T1000 (cell line): Measurements from ENCODE around the gene CUL3.
"Not testable (repeated sequence)": the region's sequence is repeated elsewhere in the genome, so short reads cannot be mapped to it uniquely, and the experiment has no call there.

Experiments
- DNase-seq: peaks from one replicate; lab custom pipeline; 2025; ENCODE audit warnings: mixed read lengths; lab: John Stamatoyannopoulos, UW

CUL3 gene

GRCh38 chr2:224585211-224586088 is at the start of gene CUL3:
TSS of gene CUL3 (minus strand) at chr2:224585363. CDS start at chr2:224585009, 354 bp downstream.
- peak; percentile 98 for DNase-seq

DNA sequence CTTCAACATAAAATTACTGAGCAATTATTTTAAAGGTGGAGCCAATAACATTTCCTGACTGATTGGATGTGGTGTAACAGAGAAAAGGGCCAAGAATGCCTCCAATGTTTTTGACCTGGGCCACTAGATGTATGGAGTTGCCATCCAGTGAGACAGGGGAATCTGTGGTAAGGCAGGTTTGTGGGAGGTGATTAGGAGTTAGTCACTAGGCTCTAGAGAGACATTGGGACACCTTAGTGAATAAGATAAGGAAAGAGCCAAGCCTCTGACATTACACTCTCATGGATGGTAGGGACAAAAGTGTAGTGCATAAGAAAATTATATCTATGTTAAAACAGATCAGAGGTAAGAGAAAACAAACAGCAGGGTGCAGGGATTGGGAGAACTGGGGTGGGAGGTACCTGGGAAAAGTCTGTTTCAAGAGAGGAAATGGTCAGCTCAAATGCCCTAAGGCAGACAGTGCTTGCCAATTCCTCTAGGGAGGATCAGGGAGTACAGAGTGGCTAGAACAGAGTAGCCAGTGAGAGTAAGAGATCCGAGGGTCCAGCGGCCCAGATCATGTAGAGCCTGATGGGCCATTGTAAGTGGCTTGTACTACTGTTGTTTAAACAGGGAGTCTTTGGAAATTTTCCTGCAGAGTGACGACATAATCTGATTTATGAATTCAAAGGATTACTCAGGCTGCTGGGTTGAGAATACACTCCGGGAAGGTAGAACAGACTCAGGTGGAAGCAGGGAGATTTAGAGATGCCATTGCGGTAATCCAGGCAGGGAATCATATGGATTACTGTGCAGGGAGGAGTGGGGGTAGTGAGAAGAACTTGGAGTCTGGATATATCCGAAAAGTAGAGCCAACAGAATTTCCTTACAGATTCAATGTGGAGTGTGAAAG is 45.7 kb upstream of the CUL3 start:
- DNase-seq = no peak

GRCh38 chr2:224628416-224628815 is 43.3 kb upstream of the CUL3 start:
- no peak for DNase-seq

DNA sequence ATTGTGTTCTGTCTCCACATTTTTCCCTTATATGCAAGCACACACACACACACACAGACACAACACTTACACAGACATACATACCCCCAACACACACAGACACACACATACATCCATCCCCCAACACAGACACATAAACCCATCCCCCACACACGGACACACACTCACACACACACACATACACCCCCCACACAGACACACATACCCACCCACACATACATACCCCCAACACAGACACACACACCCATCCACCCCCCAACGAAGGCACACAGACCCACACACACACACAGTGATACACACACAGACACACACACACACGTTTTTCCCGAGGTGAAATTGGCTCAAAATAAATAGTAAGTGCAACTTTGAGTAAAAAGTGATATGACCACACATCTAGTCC is 41.6 kb upstream of the CUL3 start:
- DNase-seq = no peak

DNA sequence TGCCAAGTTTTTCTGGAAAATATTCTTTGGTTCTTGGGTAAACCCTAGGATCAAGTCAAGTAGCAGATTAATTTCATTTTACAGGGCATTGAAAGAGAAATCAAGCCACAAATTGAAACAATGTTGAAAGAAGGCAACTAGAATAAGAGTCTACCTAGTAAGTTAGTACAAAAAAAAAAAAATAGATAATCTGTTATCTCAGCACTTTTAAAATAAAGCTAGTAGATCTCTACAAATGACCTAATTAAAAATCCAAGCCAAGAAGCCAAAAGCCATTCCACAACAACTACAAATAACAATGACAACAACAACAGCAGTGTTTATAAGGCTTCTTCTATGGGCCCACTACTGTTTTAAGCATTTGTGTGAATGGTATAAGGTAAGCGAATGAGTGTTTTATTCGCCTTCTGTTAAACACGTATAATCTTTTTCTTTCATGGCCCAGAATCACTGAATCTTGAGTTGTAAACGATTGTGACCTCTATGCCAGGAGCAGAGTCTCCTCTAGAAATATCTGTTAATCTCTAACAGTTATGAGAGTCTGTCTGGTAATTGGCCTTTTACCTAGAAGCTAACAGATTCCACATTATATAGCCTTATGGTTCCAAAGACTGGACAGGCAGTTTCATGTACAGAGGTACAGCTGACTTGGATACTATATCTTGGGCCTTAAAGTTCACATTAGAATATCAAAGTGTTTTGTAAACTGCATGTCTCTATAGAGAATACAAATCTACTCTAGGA is 28.6 kb upstream of the CUL3 start:
- no peak for DNase-seq

- no peak for DNase-seq
Measured at GRCh38 chr2:224612578-224612977, 27.4 kb upstream of the CUL3 start.

DNA sequence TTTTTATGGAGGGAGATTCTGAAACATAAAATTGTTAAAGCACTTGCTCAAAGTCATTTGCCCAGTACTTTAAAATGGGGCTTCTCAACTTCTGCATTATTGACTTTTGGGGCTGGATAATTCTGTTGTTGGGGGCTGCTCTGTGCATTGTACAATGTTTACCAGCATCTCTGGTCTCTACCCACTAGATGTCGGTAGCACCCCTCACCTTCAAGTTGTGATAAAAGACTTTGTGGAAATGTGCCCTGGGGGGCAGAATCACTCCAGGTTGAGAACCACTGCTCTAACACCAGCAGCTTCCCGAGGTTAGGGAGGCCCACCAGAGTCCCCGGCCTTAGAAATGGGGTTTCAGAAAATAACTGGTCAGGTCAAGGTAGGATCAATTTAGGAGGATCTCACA is 26.8 kb upstream of the CUL3 start:
- no peak for DNase-seq

- DNase-seq = no peak
Measured at GRCh38 chr2:224608104-224608503, 22.9 kb upstream of the CUL3 start.

GRCh38 chr2:224603746-224604500 is 18.8 kb upstream of the CUL3 start:
- DNase-seq = not testable (repeated sequence)

GRCh38 chr2:224602778-224603375 is 17.7 kb upstream of the CUL3 start:
- DNase-seq = not testable (repeated sequence)

DNA sequence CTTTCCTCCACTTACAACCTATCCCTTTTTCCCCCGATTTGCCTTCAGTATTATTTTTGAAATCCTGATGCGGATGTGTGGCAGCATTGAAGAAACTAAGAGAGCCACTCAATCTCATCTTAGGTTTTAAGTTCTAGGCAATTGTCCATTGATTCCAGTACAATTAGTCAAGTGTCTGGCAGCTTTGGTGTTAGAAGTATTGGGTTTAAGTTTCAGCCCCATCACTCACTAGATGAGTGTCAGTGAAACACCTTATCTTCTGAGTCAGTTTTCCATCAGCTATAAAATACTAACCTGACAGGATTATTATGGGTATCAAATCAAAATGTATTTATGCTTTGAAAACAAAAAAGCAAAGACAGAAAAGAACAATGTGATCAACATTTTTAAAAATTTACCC is 16.8 kb upstream of the CUL3 start:
- no peak for DNase-seq

DNA sequence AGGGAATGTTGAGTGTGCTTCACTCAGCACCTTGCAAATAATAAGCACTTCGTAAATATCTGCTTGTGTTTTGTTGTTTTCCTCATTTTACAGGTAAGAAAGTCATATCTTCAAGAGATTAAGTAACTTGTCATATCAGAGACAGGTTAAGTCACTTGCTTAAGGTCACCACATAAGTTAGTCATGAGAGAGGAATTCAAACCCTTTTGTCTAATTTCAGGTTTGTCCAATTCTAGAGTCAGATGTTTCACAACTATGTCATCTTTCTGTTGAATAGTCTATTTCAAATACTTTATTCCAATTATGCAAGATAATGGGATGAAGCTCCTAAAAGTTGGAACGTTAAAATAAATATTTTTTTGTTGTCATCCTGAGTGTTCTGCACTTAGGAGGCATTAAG is 13.5 kb upstream of the CUL3 start:
- DNase-seq = no peak

DNA sequence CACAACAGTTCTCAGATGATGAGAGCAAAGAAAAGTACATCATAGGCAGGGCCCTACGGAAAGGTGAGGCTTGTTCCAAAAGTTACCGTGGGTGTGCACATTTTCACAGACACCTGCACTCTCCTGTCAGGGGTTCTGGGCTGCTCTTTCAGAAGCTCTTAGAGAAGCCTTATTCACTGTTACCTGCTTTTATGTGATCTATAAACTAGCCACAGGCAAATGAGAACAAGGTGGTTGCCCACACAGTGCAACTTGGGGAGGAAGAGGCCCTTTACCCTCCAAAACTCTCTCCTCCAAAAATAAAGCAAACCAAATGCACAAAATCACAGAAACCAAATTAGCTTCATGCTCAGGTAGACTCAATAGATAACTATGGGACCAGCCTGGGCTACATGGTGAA is 11.1 kb upstream of the CUL3 start:
- DNase-seq = no peak

- DNase-seq = no peak
Measured at GRCh38 chr2:224595518-224595917, 10.4 kb upstream of the CUL3 start.

DNA sequence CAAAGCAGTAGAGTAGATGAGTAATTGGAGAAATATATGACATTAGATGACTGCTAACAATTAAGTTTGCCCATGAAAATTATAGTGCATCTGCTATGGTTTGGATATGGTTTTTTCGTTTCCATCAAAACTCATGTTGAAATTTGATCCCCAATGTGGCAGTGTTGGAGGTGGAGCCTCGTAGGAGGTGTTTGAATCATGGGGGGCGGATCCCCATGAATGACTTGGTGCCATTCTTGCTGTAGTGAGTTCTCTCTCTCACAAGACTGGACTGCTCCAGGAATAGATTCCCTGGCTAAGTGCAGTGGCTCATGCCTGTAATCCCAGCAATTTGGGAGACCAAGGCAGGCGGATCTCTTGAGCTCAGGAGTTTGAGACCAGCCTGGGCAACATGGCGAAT is 9.7 kb upstream of the CUL3 start:
- no peak for DNase-seq

DNA sequence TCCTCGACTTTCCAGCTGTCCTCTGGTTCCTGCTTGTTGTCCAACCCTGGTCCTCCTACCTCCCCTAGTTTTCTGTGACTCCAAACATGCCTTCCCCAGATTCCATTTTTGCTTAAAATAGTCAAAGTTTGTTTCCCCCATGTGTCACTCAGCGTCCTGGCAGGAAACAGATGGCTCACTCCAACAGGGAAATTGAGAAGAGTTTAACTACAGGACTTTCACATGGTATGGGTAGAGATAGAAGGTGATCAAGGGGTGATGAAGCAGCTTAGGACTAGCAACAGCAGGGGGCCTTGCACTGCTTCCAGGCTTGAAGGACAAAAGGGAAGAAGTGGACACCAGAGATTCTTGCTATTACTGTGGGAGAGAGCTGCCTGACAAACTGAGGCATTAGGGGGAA is 6.1 kb upstream of the CUL3 start:
- DNase-seq = no peak

DNA sequence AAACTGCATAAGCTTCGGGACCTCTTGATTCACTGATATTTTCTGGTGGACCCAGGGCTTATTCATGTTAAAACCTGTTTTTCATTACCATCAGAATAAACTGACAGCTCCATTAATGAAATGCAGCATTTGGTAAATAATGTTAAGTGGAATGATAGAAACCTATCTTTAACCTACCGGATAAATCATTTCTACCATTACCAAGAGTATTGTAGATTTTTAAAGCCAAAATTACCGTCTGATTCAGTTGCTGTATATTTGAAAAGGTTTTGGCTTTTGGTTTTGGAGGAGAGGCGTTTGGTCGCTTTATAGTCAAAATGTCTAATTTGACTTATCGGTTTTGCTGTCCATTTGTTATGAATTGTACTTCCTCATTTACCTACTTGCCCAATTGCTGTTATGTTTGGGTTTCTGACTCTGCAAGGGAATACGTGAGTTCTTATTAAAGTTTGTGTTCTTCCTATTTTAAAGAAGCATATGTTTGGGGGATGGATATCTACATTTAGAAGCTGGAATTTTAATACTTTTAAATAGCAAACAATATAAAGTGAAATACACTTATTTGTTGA is 1.0 kb upstream of the CUL3 start:
- no peak for DNase-seq

- DNase-seq = no peak
Measured at GRCh38 chr2:224584785-224585210, 365 bp downstream of the CUL3 start.

DNA sequence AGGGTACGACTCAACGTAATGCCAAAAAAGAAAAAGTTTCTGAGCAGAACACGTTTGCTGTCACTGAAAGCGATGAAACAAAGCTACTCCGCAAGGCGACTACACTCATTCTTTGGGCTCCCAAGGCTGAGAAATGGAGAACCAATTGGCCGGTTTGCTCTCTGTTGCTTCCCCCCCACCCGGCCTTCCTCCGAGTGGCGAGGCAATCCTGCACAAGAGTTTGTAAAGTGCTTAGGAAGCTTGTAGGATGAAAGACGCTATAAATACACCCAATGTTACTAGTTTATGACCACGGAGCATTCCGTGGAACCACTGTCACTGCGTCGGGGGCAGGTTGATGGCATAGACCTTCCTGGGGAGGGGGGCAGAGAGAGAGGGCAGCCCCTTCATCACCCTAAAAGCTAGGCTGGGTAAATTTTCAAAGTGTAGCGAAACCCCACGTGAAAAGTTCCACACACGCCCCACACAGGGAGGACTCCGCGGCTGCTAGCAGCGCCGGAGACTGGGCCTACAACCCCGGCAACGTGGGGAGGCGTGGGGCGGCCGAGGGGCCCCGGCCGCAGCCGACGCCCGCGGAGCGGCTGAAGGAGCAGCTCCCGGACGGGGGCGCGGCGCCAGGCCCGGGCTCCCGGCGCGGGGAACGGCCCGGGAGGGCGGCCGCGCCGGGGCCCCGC is 915 bp downstream of the CUL3 start:
- no peak for DNase-seq

GRCh38 chr2:224583033-224583432 is 2.1 kb downstream of the CUL3 start:
- DNase-seq = not testable (repeated sequence)
